H1 (cell line): ENCODE results near the gene TIMM29. TPM values are rescaled to one million over a fixed set of nuclear protein-coding genes. Genes with fewer than 3 reads are reported as not detected.

Experiments
- ATF2 ChIP-seq: IDR thresholded peaks from 2 replicates; pipeline ENCODE4 v1.6.1; 2012; ENCODE audit warnings: low read length, inconsistent platforms
- BCL11A ChIP-seq, 2 experiments: IDR thresholded peaks; one replicate each; pipeline ENCODE4 v1.6.1; 2011; ENCODE audit warnings: low read depth in 2 of 2, low read length in 2 of 2, mild to moderate bottlenecking in 2 of 2
- CHD1 ChIP-seq: IDR thresholded peaks from 2 replicates; pipeline ENCODE4 v1.6.1; 2012; ENCODE audit warnings: low read depth, low read length, improper control_type of control experiment
- FOSL1 ChIP-seq: IDR thresholded peaks from 2 replicates; pipeline ENCODE4 v1.6.1; 2011; ENCODE audit warnings: mild to moderate bottlenecking, low read depth, low read length, moderate library complexity; ENCODE audit not compliant: insufficient read depth
- KDM1A ChIP-seq: fragments of 200-600, 300-600 bp; sonication (generic); IDR thresholded peaks from 2 replicates; pipeline ENCODE4 v1.7.1; 2016; ENCODE audit warnings: mild to moderate bottlenecking, low read length, borderline replicate concordance
- MAFK ChIP-seq: IDR thresholded peaks from 2 replicates; pipeline ENCODE4 v1.6.1; 2012; ENCODE audit warnings: low read depth, mild to moderate bottlenecking, improper control_type of control experiment, low read length
- RFX5 ChIP-seq: IDR thresholded peaks from 2 replicates; pipeline ENCODE4 v1.6.1; 2011; ENCODE audit warnings: low read depth, low read length, improper control_type of control experiment, borderline replicate concordance
- polyA plus RNA-seq, 7 experiments: library from polyadenylated mRNA; depleted of rRNA in 3 of 7; stranded (reverse) in 5 of 7; unstranded in 2 of 7; fragments of >200 nt in 5 of 7; fragments of 200-250 nt in 2 of 7; gene quantifications; 1 replicate in 5 of 7; 2 replicates in 1 of 7; 4 replicates in 1 of 7; pipeline versions ENCODE4 v1.2.1 to v1.2.3, GENCODE V29; 2011 to 2013; ENCODE audit warnings: missing spikeins in 2 of 7, mixed read lengths in 2 of 7
- total RNA-seq: library from RNA; stranded (reverse); fragmentation: NEBNext Ultra II Directional; extraction: Animal tissue kit (Norgen Biotek cat#: 25700); gene quantifications from 2 replicates; pipeline ENCODE4 v1.2.1, GENCODE V29; 2021
- TF ChIP-seq, protein P1 (sequence below): IDR thresholded peaks from 2 replicates; pipeline ENCODE4 v1.6.1; 2012; ENCODE audit warnings: inconsistent platforms

The TIMM29 gene
- total and polyA plus RNA-seq, 2 of the 8 experiments (the other 6 are each of a cell fraction or from before 2014, with no cell fraction given), result 15.9 to 24.0 TPM

DNA sequence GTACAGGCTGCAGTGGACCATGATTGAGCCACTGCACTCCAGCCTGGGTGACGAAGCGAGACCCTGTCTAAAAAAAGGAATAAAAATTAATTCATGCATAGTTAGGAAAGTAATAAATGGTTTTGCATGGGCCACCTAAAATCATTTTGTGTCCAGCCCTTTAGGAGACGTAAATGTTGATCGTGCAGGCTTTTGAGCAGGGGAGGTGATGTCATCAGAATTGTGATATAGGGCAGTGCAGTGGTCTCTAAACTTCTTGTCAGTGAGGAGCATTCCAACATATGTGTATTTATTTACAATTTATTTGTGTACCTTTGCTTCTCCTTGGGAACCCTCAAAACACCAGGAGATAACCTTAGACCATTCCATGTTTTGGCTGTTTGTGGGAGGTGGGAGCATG is 35.3 kb downstream of the TIMM29 start (continued):
- TF ChIP-seq, protein P1, sequence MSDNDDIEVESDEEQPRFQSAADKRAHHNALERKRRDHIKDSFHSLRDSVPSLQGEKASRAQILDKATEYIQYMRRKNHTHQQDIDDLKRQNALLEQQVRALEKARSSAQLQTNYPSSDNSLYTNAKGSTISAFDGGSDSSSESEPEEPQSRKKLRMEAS, result no peak
- TF ChIP-seq ATF2 (no peak), FOSL1 (no peak), KDM1A (no peak), BCL11A (IDR thresholded peaks at IDR 0.05; ENCODE audit: low read depth in 2 of 2, low read length in 2 of 2) (no peak), RFX5 (no peak), CHD1 (no peak), MAFK (no peak)
